GM12874 (cell line): Measurements from ENCODE around the gene SPEN.

ENCODE experiments used
- TF ChIP-seq, protein P1 (sequence below): IDR thresholded peaks from 2 replicates; pipeline ENCODE4 v1.5.1; 2011; ENCODE audit warnings: low read depth, mild to moderate bottlenecking, control low read depth, low read length, moderate library complexity; ENCODE audit not compliant: insufficient read depth

SPEN gene

GRCh38 chr1:15849775-15850324, 2.3 kb downstream of the SPEN start:
- TF ChIP-seq, protein P1, sequence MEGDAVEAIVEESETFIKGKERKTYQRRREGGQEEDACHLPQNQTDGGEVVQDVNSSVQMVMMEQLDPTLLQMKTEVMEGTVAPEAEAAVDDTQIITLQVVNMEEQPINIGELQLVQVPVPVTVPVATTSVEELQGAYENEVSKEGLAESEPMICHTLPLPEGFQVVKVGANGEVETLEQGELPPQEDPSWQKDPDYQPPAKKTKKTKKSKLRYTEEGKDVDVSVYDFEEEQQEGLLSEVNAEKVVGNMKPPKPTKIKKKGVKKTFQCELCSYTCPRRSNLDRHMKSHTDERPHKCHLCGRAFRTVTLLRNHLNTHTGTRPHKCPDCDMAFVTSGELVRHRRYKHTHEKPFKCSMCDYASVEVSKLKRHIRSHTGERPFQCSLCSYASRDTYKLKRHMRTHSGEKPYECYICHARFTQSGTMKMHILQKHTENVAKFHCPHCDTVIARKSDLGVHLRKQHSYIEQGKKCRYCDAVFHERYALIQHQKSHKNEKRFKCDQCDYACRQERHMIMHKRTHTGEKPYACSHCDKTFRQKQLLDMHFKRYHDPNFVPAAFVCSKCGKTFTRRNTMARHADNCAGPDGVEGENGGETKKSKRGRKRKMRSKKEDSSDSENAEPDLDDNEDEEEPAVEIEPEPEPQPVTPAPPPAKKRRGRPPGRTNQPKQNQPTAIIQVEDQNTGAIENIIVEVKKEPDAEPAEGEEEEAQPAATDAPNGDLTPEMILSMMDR: no peak

DNA sequence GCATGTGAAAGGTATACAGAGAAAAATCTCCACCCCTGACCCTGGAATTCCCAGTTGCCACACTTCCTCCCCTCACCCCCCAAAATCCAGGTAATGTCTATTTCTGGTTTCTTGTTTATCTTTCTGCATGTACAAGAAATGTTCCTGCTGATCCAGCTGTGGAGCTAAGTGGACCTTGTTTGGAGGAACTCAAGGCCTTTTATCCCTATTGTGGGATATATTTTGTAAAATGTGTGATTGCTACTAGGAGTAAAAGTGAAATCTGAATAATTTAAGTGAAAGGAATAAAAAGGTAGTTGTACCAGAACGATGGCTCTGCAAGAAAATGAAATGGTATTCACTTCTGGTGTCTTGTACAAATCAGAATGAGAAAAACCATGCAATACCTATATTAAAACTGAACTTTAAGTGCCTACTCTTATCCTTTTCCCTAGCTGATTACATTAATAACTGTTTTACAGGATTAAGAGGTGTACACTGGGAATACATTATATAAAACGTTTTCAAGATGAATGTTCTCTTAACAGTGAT, 3.0 kb downstream of the SPEN start:
- TF ChIP-seq, protein P1: no peak

GRCh38 chr1:15851210-15852035, 3.9 kb downstream of the SPEN start:
- TF ChIP-seq, protein P1: no peak

- TF ChIP-seq, protein P1: no peak
Observed at GRCh38 chr1:15852036-15852827, 4.7 kb downstream of the SPEN start.

DNA sequence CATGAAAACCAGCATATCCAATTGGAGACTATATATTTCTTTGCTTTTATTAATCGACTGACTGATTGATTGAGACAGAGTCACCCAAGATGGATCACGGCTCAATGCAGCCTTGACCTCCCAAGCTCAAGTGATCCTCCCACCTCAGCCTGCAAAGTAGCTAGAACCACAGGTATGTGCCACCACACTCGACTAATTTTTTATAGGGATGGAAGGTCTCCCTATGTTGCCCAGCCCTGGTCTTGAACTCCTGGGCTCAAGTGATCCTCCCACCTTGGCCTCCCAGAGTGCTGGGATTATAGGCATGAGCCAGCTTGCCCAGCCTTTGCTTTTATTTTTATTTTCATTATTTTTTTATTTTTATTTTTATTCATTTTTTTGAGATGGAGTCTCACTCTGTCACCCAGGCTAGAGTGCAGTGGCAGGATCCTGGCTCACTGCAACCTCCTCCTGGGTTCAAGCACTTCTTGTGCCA, 5.4 kb downstream of the SPEN start:
- TF ChIP-seq, protein P1: no peak

- TF ChIP-seq, protein P1: no peak
Observed at GRCh38 chr1:15856888-15857287, 9.4 kb downstream of the SPEN start.
